SW480 (cell line): Measurements from ENCODE around the gene IRX1.

Experiments used
- DNase-seq: peaks from one replicate; pipeline ENCODE4 v3.0.0-alpha.2; 2016; ENCODE audit warnings: low spot score

Gene IRX1

DNA sequence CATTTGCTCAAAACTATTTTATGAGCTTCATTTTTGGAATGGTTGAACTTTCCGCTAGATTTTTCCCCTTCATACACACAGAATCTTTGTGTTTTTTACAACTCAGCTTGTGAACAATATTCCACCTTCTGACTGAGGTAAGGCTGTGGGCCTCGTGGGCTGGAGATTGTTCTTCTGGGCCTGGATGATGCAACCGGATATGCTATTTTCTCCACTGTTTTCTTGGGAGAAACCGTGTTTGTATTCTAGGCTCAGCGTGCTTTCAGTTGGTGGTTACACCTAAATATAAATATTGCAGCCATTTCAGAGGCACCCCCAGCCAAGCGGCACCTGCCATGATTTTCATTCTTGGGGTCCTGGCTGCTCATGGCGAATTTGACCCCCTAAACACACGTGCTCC, 55.2 kb downstream of the IRX1 start:
- DNase-seq, result no peak
